Fibroblast of villous mesenchyme (primary cell): Measurements from ENCODE around the gene TMC8. TPM values are rescaled to one million over a fixed set of nuclear protein-coding genes. Genes with fewer than 3 reads are reported as not detected.

Experiments used
- DNase-seq: peaks from one replicate; pipeline ENCODE4 v3.0.0-alpha.2; 2010; ENCODE audit warnings: low read depth
- H3K4me3 ChIP-seq: 2 replicates; pipeline ENCODE4 v1.5.1; 2011; ENCODE audit warnings: low read depth, mild to moderate bottlenecking, low read length
- total RNA-seq: library from RNA; depleted of rRNA; stranded (reverse); fragments of >200 nt; gene quantifications from 2 replicates; pipeline ENCODE4 v1.2.3, GENCODE V29; 2012
- TF ChIP-seq, protein P1 (sequence below): IDR thresholded peaks from 2 replicates; pipeline ENCODE4 v1.5.1; 2012; ENCODE audit warnings: low read depth, mild to moderate bottlenecking, low read length; ENCODE audit not compliant: insufficient read depth

Gene TMC8
- total RNA-seq, 1 donor = not detected

- TF ChIP-seq, protein P1, sequence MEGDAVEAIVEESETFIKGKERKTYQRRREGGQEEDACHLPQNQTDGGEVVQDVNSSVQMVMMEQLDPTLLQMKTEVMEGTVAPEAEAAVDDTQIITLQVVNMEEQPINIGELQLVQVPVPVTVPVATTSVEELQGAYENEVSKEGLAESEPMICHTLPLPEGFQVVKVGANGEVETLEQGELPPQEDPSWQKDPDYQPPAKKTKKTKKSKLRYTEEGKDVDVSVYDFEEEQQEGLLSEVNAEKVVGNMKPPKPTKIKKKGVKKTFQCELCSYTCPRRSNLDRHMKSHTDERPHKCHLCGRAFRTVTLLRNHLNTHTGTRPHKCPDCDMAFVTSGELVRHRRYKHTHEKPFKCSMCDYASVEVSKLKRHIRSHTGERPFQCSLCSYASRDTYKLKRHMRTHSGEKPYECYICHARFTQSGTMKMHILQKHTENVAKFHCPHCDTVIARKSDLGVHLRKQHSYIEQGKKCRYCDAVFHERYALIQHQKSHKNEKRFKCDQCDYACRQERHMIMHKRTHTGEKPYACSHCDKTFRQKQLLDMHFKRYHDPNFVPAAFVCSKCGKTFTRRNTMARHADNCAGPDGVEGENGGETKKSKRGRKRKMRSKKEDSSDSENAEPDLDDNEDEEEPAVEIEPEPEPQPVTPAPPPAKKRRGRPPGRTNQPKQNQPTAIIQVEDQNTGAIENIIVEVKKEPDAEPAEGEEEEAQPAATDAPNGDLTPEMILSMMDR = no peak
- no peak overlapping the region for H3K4me3 ChIP-seq
- DNase-seq = no peak
Observed at GRCh38 chr17:78143214-78144146, 12.9 kb downstream of the TMC8 start.

- TF ChIP-seq, protein P1 = peak; percentile 6
- no peak overlapping the region for H3K4me3 ChIP-seq
- peak; percentile 90 for DNase-seq
Observed at GRCh38 chr17:78144147-78144719, 13.7 kb downstream of the TMC8 start.

GRCh38 chr17:78144736-78145641, 14.4 kb downstream of the TMC8 start:
- TF ChIP-seq, protein P1 = no peak
- DNase-seq = peak; percentile 52

DNA sequence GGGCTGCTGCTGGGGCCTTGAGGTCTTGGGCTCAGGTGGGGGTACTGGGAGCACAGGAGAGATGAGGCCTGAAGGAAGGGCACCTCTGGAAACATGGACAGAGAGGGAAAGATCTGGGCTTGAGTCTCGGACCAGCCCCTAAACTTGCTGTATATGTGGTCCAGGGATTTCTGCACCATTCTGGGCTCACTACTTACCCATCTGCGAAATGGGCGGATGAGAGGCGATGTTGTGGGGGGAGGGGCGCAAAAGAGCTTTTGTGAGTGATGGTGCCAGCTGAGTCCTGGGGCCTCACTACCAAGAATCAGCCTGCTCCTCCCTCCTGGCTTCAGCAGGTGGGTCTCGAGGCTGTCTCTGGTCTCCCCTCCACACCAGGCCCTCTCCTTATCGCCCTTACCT, 15.9 kb downstream of the TMC8 start:
- TF ChIP-seq, protein P1 = no peak
- no peak overlapping the region for H3K4me3 ChIP-seq
- DNase-seq = no peak

More at GRCh38 chr17:78144736-78145641, 14.4 kb downstream of the TMC8 start:
- no peak overlapping the region for H3K4me3 ChIP-seq

DNA sequence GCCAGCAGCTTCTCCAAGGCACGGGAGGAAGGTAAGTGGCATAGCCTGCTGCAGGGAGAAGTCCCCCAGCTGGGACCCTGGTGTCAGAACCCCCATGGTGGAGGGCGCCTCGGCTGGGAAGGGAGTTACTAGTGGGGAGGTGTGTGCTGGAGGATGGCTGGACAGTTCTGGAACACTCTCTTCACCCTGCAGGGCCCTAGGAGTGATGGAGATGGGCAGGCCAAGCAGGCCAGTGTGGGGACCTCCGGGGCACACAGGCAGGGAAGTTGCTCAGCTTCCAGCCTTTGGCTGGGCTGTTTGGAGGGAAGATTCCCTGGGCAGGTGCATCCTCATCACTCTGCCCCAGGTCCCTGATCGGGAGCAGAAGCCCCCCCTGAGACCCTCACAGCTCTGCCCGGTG, 16.3 kb downstream of the TMC8 start:
- no peak for DNase-seq
- TF ChIP-seq, protein P1 = no peak
- no peak overlapping the region for H3K4me3 ChIP-seq

- TF ChIP-seq, protein P1 = no peak
- no peak overlapping the region for H3K4me3 ChIP-seq
- DNase-seq = no peak
Observed at GRCh38 chr17:78147315-78147998, 16.9 kb downstream of the TMC8 start.
